ENCODE results near the gene PBX2.

DNA sequence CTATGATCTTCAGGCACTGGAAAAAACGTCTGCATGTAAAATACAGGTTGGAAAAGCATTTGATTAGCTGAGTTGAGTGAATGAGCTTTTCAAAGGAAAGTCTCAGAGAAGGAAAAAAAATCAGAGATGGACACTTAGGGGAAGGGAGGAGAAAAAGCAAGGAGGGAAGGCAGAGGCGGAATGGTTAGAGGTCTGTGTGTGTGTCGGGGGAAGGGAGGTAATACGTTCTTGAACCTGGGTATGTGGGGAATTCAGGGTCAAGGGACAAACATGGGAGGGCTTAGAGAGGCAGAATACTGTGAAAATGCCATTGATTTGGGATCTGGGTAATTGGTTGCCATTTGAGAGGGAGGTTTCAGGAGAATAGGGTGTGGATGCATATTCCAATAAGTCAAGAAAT lies 43.3 kb downstream of the PBX2 start:
- TF ChIP-seq, protein P1, sequence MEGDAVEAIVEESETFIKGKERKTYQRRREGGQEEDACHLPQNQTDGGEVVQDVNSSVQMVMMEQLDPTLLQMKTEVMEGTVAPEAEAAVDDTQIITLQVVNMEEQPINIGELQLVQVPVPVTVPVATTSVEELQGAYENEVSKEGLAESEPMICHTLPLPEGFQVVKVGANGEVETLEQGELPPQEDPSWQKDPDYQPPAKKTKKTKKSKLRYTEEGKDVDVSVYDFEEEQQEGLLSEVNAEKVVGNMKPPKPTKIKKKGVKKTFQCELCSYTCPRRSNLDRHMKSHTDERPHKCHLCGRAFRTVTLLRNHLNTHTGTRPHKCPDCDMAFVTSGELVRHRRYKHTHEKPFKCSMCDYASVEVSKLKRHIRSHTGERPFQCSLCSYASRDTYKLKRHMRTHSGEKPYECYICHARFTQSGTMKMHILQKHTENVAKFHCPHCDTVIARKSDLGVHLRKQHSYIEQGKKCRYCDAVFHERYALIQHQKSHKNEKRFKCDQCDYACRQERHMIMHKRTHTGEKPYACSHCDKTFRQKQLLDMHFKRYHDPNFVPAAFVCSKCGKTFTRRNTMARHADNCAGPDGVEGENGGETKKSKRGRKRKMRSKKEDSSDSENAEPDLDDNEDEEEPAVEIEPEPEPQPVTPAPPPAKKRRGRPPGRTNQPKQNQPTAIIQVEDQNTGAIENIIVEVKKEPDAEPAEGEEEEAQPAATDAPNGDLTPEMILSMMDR (IDR thresholded peaks at IDR 0.05): no peak
- TF ChIP-seq POLR2A (IDR thresholded peaks at IDR 0.05) (no peak), EP300 (IDR thresholded peaks at IDR 0.05) (no peak)

Data from tibial nerve (tissue), 4 donors.